Erythroblast (primary cell): ENCODE results near the gene GPR157.

Experiments used
- GATA1 ChIP-seq: IDR thresholded peaks from 2 replicates; pipeline ENCODE4 v1.6.1; 2011; ENCODE audit warnings: low read depth, mild to moderate bottlenecking, control low read depth, low read length, moderate library complexity
- POLR2A ChIP-seq: IDR thresholded peaks from 2 replicates; pipeline ENCODE4 v1.6.1; 2011; ENCODE audit warnings: mild to moderate bottlenecking, low read length

GRCh38 chr1:9066945-9067807 lies 61.7 kb downstream of the GPR157 start:
- TF ChIP-seq POLR2A (no peak), GATA1 (no peak)
